ENCODE results near the gene PIGR. TPM values are rescaled to one million over a fixed set of nuclear protein-coding genes. Genes with fewer than 3 reads are reported as not detected.

Gene PIGR
- total and polyA plus RNA-seq, 10 of the 15 experiments (the other 5 are each of a cell fraction or from before 2014, with no cell fraction given): 0.96 to 7.6 (median 1.8) TPM

- ChIA-PET CTCF (interaction anchor here (0.7 to 9.4 kb wide), 12 partner anchors 11 to 142 kb away, joined by 3 to 61 read pairs (median 4); no protein-coding TSS in a partner anchor), RAD21 (ENCODE audit: unreplicated experiment) (interaction anchor here (0.8 to 2.6 kb wide), 9 partner anchors 12 to 39 kb away, joined by 3 to 9 read pairs (median 4); no protein-coding TSS in a partner anchor), SMC1A (ENCODE audit: uncharacterized antibody, unreplicated experiment) (interaction anchor here (0.6 to 2.6 kb wide), 16 partner anchors 14 to 316 kb away, joined by 3 to 12 read pairs (median 4); partner anchors contain the start of genes DYRK3 and FCAMR), POLR2A (interaction anchor here (0.8 to 2.3 kb wide), 5 partner anchors 10 to 33 kb away, joined by 3 to 13 read pairs (median 3); no protein-coding TSS in a partner anchor)
- intact Hi-C loops (cut with micrococcal nuclease; ENCODE audit: unreplicated experiment): no loop called here
- H3K4me2 ChIP-seq (ENCODE audit: control insufficient read depth, insufficient read depth): no peak overlapping the region
- H2AFZ ChIP-seq (ENCODE audit: control insufficient read depth, low read depth, low read length): no peak overlapping the region
- ATAC-seq (peak; percentile 44), FAIRE-seq (no peak), DNase-seq (ENCODE audit: low read depth, low spot score) (no peak)
- 72% methylated on average over 4 of the region's 4 CpGs for WGBS (ENCODE audit: insufficient coverage, insufficient replicate concordance, low lambda C conversion rate, missing lambda C conversion rate)
- peaks cover 4% of the 10 kb centered on the region; the same call in 2 of the 3 replicates for H3K9me3 ChIP-seq (replicated peaks; ENCODE audit: control insufficient read depth, insufficient read depth, low read length)
- no peak overlapping the region for H3K9ac ChIP-seq (ENCODE audit: control insufficient read depth, insufficient read depth, low read length)
- peaks cover 58% of the 10 kb centered on the region for H3K4me1 ChIP-seq (ENCODE audit: control insufficient read depth, insufficient read depth, low read length)
- H3K36me3 ChIP-seq (ENCODE audit: control insufficient read depth in 2 of 2, insufficient read depth in 2 of 2, low read length in 1 of 2): no peaks in the 10 kb centered on the region
- in situ Hi-C loops (cut with MboI): no loop called here
- no peaks in the 10 kb centered on the region for H3K79me2 ChIP-seq (ENCODE audit: control insufficient read depth, insufficient read depth, low read length)
- no peak overlapping the region for H3K4me3 ChIP-seq
- no peak overlapping the region for H3K27ac ChIP-seq (ENCODE audit: control insufficient read depth, insufficient read depth)
- H3K27me3 ChIP-seq (replicated peaks in 1 of 2; ENCODE audit: control insufficient read depth in 2 of 2, insufficient read depth in 2 of 2, low read length in 1 of 2): no peaks in the 10 kb centered on the region
- BruUV-seq (replicated peaks): no TSS peak
- no peaks in the 10 kb centered on the region for H4K20me1 ChIP-seq (ENCODE audit: control insufficient read depth, insufficient read depth)
- TF ChIP-seq KAT2A (conservative IDR thresholded peaks at IDR 0.05; ENCODE audit: control insufficient read depth, low read depth, low read length) (no peak), HSF1 (IDR thresholded peaks at IDR 0.05; ENCODE audit: low read depth, low read length) (no peak), PBX3 (IDR thresholded peaks at IDR 0.05; ENCODE audit: insufficient replicate concordance, low read depth, low read length) (peak; percentile 73), ATF3 (IDR thresholded peaks at IDR 0.05; ENCODE audit: borderline replicate concordance, extremely low read depth, low read depth, low read length) (no peak), BCL11A (IDR thresholded peaks at IDR 0.05; ENCODE audit: low read depth, low read length) (no peak), RAD21 (IDR thresholded peaks at IDR 0.05; ENCODE audit: insufficient read depth, low read depth, low read length) (no peak), RAD51 (IDR thresholded peaks at IDR 0.05) (no peak), EGR1 (IDR thresholded peaks at IDR 0.05; ENCODE audit: borderline replicate concordance in 1 of 2, low read depth in 2 of 2, low read length in 2 of 2) (no peak), SMC3 (IDR thresholded peaks at IDR 0.05; ENCODE audit: borderline replicate concordance, low read length) (no peak), NR2C1 (IDR thresholded peaks at IDR 0.05) (no peak), TBL1XR1 (IDR thresholded peaks at IDR 0.05; ENCODE audit: low read depth, low read length) (no peak), FOS (IDR thresholded peaks at IDR 0.05; ENCODE audit: borderline replicate concordance, extremely low read depth, insufficient read length) (no peak), ASH2L (IDR thresholded peaks at IDR 0.05; ENCODE audit: borderline replicate concordance, low read depth) (no peak), MYC (IDR thresholded peaks at IDR 0.05; ENCODE audit: insufficient read depth, insufficient read length, insufficient replicate concordance, low read length, severe bottlenecking) (no peak), NFYB (IDR thresholded peaks at IDR 0.05; ENCODE audit: insufficient read depth, low read depth, low read length) (no peak), SP1 (IDR thresholded peaks at IDR 0.05; ENCODE audit: low read depth, low read length) (no peak), SPI1 (IDR thresholded peaks at IDR 0.05; ENCODE audit: borderline replicate concordance, insufficient read depth, low read depth, low read length) (peak; percentile 46; the same call in 1 of the 2 replicates), YBX1 (IDR thresholded peaks at IDR 0.05) (no peak), USF2 (IDR thresholded peaks at IDR 0.05; ENCODE audit: borderline replicate concordance, low read depth, low read length) (no peak)
These were observed 5.2 kb upstream of the PIGR start for GRCh38 chr1:206951318-206952100.
